ENCODE measurements around the gene SLC38A3. TPM values are rescaled to one million over a fixed set of nuclear protein-coding genes. Genes with fewer than 3 reads are reported as not detected.

The SLC38A3 gene
- polyA plus RNA-seq, 6 donors from 2014 or later, result not detected

- DNase-seq, result no peak
- Mint-ChIP-seq H3K27ac (peak overlapping the region in 4 of 6 donors; percentile 32 to 39 (median 36)), H3K4me3 (peak overlapping the region in 2 of 8 donors; percentile 17 to 44), H3K27me3 (no peaks in the 10 kb centered on the region), H3K9me3 (no peaks in the 10 kb centered on the region), H3K4me1 (peaks cover 45 to 79% (median 78%) of the 10 kb centered on the region in 3 donors), H3K36me3 (no peaks in the 10 kb centered on the region)
- ATAC-seq (ENCODE audit: low read depth in 2 of 2), result no peak
Observed at GRCh38 chr3:50248387-50248786, 43.3 kb downstream of the SLC38A3 start.

- Mint-ChIP-seq H3K4me3 (no peak overlapping the region), H3K27ac (no peak overlapping the region), H3K36me3 (no peaks in the 10 kb centered on the region), H3K4me1 (peaks cover 36 to 75% (median 74%) of the 10 kb centered on the region in 3 donors), H3K27me3 (no peaks in the 10 kb centered on the region), H3K9me3 (no peaks in the 10 kb centered on the region)
- no peak for ATAC-seq (ENCODE audit: low read depth in 2 of 2)
- no peak for DNase-seq
Observed at GRCh38 chr3:50249457-50249856, 44.4 kb downstream of the SLC38A3 start.

- Mint-ChIP-seq H3K4me1 (peaks cover 30 to 65% (median 64%) of the 10 kb centered on the region in 3 donors), H3K9me3 (no peaks in the 10 kb centered on the region), H3K36me3 (no peaks in the 10 kb centered on the region), H3K27ac (peak overlapping the region in 3 of 6 donors; percentile 41 to 86 (median 85)), H3K4me3 (peak overlapping the region in 1 of 8 donors; percentile 64), H3K27me3 (no peaks in the 10 kb centered on the region)
- ATAC-seq (ENCODE audit: low read depth in 2 of 2) (no peak), DNase-seq (no peak)
Observed at GRCh38 chr3:50250514-50250913, 45.4 kb downstream of the SLC38A3 start.

- ATAC-seq (ENCODE audit: low read depth in 2 of 2) (no peak), DNase-seq (no peak)
- peak overlapping the region in 4 of 6 donors; percentile 20 to 67 (median 34) for H3K27ac Mint-ChIP-seq
- H3K4me1 Mint-ChIP-seq, result peaks cover 27 to 58% (median 57%) of the 10 kb centered on the region in 3 donors
- no peaks in the 10 kb centered on the region for H3K27me3 Mint-ChIP-seq
- H3K9me3 Mint-ChIP-seq, result no peaks in the 10 kb centered on the region
- no peaks in the 10 kb centered on the region for H3K36me3 Mint-ChIP-seq
- no peak overlapping the region for H3K4me3 Mint-ChIP-seq
Observed at GRCh38 chr3:50251220-50251619, 46.1 kb downstream of the SLC38A3 start.

GRCh38 chr3:50254577-50255250 lies 49.6 kb downstream of the SLC38A3 start:
- Mint-ChIP-seq H3K36me3 (no peaks in the 10 kb centered on the region), H3K4me1 (peaks cover 11 to 36% (median 29%) of the 10 kb centered on the region in 3 donors), H3K27me3 (no peaks in the 10 kb centered on the region), H3K27ac (no peak overlapping the region), H3K9me3 (no peaks in the 10 kb centered on the region), H3K4me3 (peak overlapping the region in 2 of 8 donors; percentile 21 to 52)
- ATAC-seq (ENCODE audit: low read depth in 2 of 2), result no peak
- DNase-seq, result no peak

- no peak for DNase-seq
- Mint-ChIP-seq H3K4me3 (no peak overlapping the region), H3K9me3 (no peaks in the 10 kb centered on the region), H3K27me3 (no peaks in the 10 kb centered on the region), H3K27ac (no peak overlapping the region), H3K36me3 (no peaks in the 10 kb centered on the region), H3K4me1 (peaks cover 10 to 32% (median 26%) of the 10 kb centered on the region in 3 donors)
- no peak for ATAC-seq (ENCODE audit: low read depth in 2 of 2)
Observed at GRCh38 chr3:50255251-50255615, 50.2 kb downstream of the SLC38A3 start.

- H3K4me1 Mint-ChIP-seq, result peaks cover 4 to 18% (median 17%) of the 10 kb centered on the region in 3 donors
- H3K36me3 Mint-ChIP-seq, result no peaks in the 10 kb centered on the region
- H3K4me3 Mint-ChIP-seq, result peak overlapping the region in 3 of 8 donors; percentile 0 to 44 (median 42)
- ATAC-seq (ENCODE audit: low read depth in 2 of 2), result no peak
- no peaks in the 10 kb centered on the region for H3K27me3 Mint-ChIP-seq
- H3K27ac Mint-ChIP-seq, result peak overlapping the region in 1 of 6 donors; percentile 74
- H3K9me3 Mint-ChIP-seq, result no peaks in the 10 kb centered on the region
- no peak for DNase-seq
Observed at GRCh38 chr3:50256978-50257890, 52.2 kb downstream of the SLC38A3 start.

GRCh38 chr3:50258029-50258680 lies 53.1 kb downstream of the SLC38A3 start:
- peaks cover 4 to 18% (median 17%) of the 10 kb centered on the region in 3 donors for H3K4me1 Mint-ChIP-seq
- DNase-seq (no peak), ATAC-seq (ENCODE audit: low read depth in 2 of 2) (no peak)
- H3K27ac Mint-ChIP-seq, result peak overlapping the region in 2 of 6 donors; percentile 38 to 78
- H3K9me3 Mint-ChIP-seq, result no peaks in the 10 kb centered on the region
- H3K4me3 Mint-ChIP-seq, result no peak overlapping the region
- H3K27me3 Mint-ChIP-seq, result no peaks in the 10 kb centered on the region
- H3K36me3 Mint-ChIP-seq, result no peaks in the 10 kb centered on the region

- peak overlapping the region in 1 of 6 donors; percentile 83 for H3K27ac Mint-ChIP-seq
- DNase-seq (no peak), ATAC-seq (ENCODE audit: low read depth in 2 of 2) (no peak)
- peaks cover 4 to 10% (median 9%) of the 10 kb centered on the region in 3 donors for H3K4me1 Mint-ChIP-seq
- H3K4me3 Mint-ChIP-seq, result peak overlapping the region in 2 of 8 donors; percentile 33 to 59
- H3K9me3 Mint-ChIP-seq, result no peaks in the 10 kb centered on the region
- H3K36me3 Mint-ChIP-seq, result no peaks in the 10 kb centered on the region
- H3K27me3 Mint-ChIP-seq, result no peaks in the 10 kb centered on the region
Observed at GRCh38 chr3:50258979-50259378, 53.9 kb downstream of the SLC38A3 start.

GRCh38 chr3:50259432-50260026 lies 54.5 kb downstream of the SLC38A3 start:
- H3K4me1 Mint-ChIP-seq, result peaks cover 4 to 10% (median 9%) of the 10 kb centered on the region in 3 donors
- DNase-seq (no peak), ATAC-seq (ENCODE audit: low read depth in 2 of 2) (peak; percentile 12 to 15)
- H3K9me3 Mint-ChIP-seq, result no peaks in the 10 kb centered on the region
- H3K27ac Mint-ChIP-seq, result peak overlapping the region in 4 of 6 donors; percentile 59 to 90 (median 77)
- H3K27me3 Mint-ChIP-seq, result no peaks in the 10 kb centered on the region
- H3K36me3 Mint-ChIP-seq, result no peaks in the 10 kb centered on the region
- H3K4me3 Mint-ChIP-seq, result peak overlapping the region; percentile 56 to 88 (median 72)

GRCh38 chr3:50260027-50260941 lies 55.2 kb downstream of the SLC38A3 start:
- Mint-ChIP-seq H3K9me3 (no peaks in the 10 kb centered on the region), H3K36me3 (no peaks in the 10 kb centered on the region), H3K27ac (peak overlapping the region in 3 of 6 donors; percentile 71 to 90 (median 83)), H3K27me3 (no peaks in the 10 kb centered on the region), H3K4me3 (peak overlapping the region; percentile 32 to 88 (median 76)), H3K4me1 (peaks cover 4 to 10% (median 9%) of the 10 kb centered on the region in 3 donors)
- DNase-seq (peak; percentile 84), ATAC-seq (ENCODE audit: low read depth in 2 of 2) (peak; percentile 96 to 97)

- no peaks in the 10 kb centered on the region for H3K36me3 Mint-ChIP-seq
- H3K9me3 Mint-ChIP-seq, result no peaks in the 10 kb centered on the region
- DNase-seq (no peak), ATAC-seq (ENCODE audit: low read depth in 2 of 2) (no peak)
- peaks cover 0 to 7% (median 5%) of the 10 kb centered on the region in 3 donors for H3K27me3 Mint-ChIP-seq
- H3K4me3 Mint-ChIP-seq, result peak overlapping the region in 6 of 8 donors; percentile 2 to 88 (median 71)
- peaks cover 4 to 10% (median 9%) of the 10 kb centered on the region in 3 donors for H3K4me1 Mint-ChIP-seq
- peak overlapping the region in 3 of 6 donors; percentile 15 to 87 (median 83) for H3K27ac Mint-ChIP-seq
Observed at GRCh38 chr3:50260942-50261441, 55.9 kb downstream of the SLC38A3 start.
